Panc1 (cell line): ENCODE measurements around the gene TXN. TPM values are rescaled to one million over a fixed set of nuclear protein-coding genes. Genes with fewer than 3 reads are reported as not detected.
"Not testable (repeated sequence)": the region's sequence is repeated elsewhere in the genome, so short reads cannot be mapped to it uniquely, and the experiment has no call there.

ENCODE experiments used
- ATAC-seq: fragments of 200-7000 bp; cut with Tn5 transposase; 2 replicates; pipeline ENCODE4 v1.9.1; 2020; ENCODE audit warnings: mild to moderate bottlenecking, moderate library complexity
- BruUV-seq: library from RNA; stranded (reverse); fragments of 400-500 nt; replicated peaks from 2 replicates; lab custom pipeline; 2021; lab: Mats Ljungman, UMichigan
- CTCF ChIA-PET: fragments of 300-600 bp; sonication (Branson Sonifier 250); formaldehyde crosslinking; loops from one replicate; lab custom pipeline; 2022; ENCODE audit warnings: antibody characterized with exemption; lab: Charles Lee
- POLR2A ChIA-PET: fragments of 300-600 bp; sonication (Branson Sonifier 250); formaldehyde crosslinking; loops from one replicate; lab custom pipeline; 2022; ENCODE audit warnings: antibody characterized with exemption; lab: Charles Lee
- DNase-seq: peaks from one replicate; pipeline ENCODE4 v3.0.0-alpha.2; 2010; ENCODE audit warnings: low read depth, low spot score
- H3K27ac ChIP-seq: 2 replicates; pipeline ENCODE4 v1.5.1; 2011; ENCODE audit warnings: mild to moderate bottlenecking, low read length, inconsistent platforms
- H3K27me3 ChIP-seq: fragments of 200-500 bp; sonication (Bioruptor generic); 2 replicates; pipeline ENCODE4 v1.6.0; 2014; ENCODE audit warnings: low read length, inconsistent platforms; ENCODE audit not compliant: control insufficient read depth, insufficient read depth
- H3K36me3 ChIP-seq: fragments of 200-500 bp; sonication (Bioruptor generic); 2 replicates; pipeline ENCODE4 v1.5.1; 2014; ENCODE audit warnings: inconsistent platforms, mild to moderate bottlenecking, low read length, moderate library complexity; ENCODE audit not compliant: control insufficient read depth, insufficient read depth
- H3K4me1 ChIP-seq: 2 replicates; pipeline ENCODE4 v1.5.1; 2011; ENCODE audit warnings: inconsistent platforms, mild to moderate bottlenecking, low read length, moderate library complexity; ENCODE audit not compliant: control insufficient read depth, insufficient read depth
- H3K4me3 ChIP-seq, 2 experiments: 2 replicates each; pipeline ENCODE4 v1.5.1; 2011 to 2012; ENCODE audit warnings: low read depth in 2 of 2, low read length in 2 of 2, mild to moderate bottlenecking in 2 of 2, inconsistent platforms in 1 of 2, moderate library complexity in 1 of 2
- H3K9me3 ChIP-seq: fragments of 200-500 bp; sonication (Bioruptor generic); 2 replicates; pipeline ENCODE4 v1.5.1; 2014; ENCODE audit warnings: low read depth, mild to moderate bottlenecking, inconsistent platforms, low read length, moderate library complexity; ENCODE audit not compliant: control insufficient read depth, insufficient read depth
- POLR2AphosphoS5 ChIP-seq: IDR thresholded peaks from 2 replicates; pipeline ENCODE4 v1.6.1; 2012; ENCODE audit warnings: mild to moderate bottlenecking, low read depth, low read length, moderate library complexity
- SIN3A ChIP-seq: IDR thresholded peaks from 2 replicates; pipeline ENCODE4 v1.6.1; 2012; ENCODE audit warnings: low read depth, mild to moderate bottlenecking, low read length, moderate library complexity, borderline replicate concordance; ENCODE audit not compliant: insufficient read depth
- TCF7L2 ChIP-seq: IDR thresholded peaks from 2 replicates; pipeline ENCODE4 v1.6.1; 2011; ENCODE audit warnings: mild to moderate bottlenecking, low read depth, low read length, inconsistent platforms
- in situ Hi-C: cut with HindIII; loops from 2 replicates; pipeline ENCODE4 v1.10.0; 2016; ENCODE audit warnings: low sequenced_read_pairs, low pct_unique_long_range_greater_than_20kb
- intact Hi-C: fragments of 100-400 bp; cut with micrococcal nuclease; formaldehyde crosslinking; loops from one replicate; pipeline ENCODE4 v1.10.0; 2022; ENCODE audit not compliant: unreplicated experiment
- total RNA-seq: library from RNA; stranded (reverse); gene quantifications from one replicate; pipeline ENCODE4 v1.2.1, GENCODE V29; 2021; ENCODE audit not compliant: unreplicated experiment
- TF ChIP-seq, protein P1 (sequence below): fragments of 450-650 bp; IDR thresholded peaks from 2 replicates; pipeline ENCODE4 v1.5.1; 2017; ENCODE audit warnings: mild to moderate bottlenecking
- TF ChIP-seq, protein P2 (sequence below), 2 experiments: IDR thresholded peaks; 2 replicates each; pipeline ENCODE4 v1.6.1; 2011 to 2012; ENCODE audit warnings: low read depth in 2 of 2, control low read depth in 1 of 2, low read length in 1 of 2, mild to moderate bottlenecking in 1 of 2, moderate library complexity in 1 of 2; ENCODE audit not compliant: insufficient read depth in 1 of 2

TXN gene
- total RNA-seq, 1 experiment from 2014 or later, result 197 TPM

DNA sequence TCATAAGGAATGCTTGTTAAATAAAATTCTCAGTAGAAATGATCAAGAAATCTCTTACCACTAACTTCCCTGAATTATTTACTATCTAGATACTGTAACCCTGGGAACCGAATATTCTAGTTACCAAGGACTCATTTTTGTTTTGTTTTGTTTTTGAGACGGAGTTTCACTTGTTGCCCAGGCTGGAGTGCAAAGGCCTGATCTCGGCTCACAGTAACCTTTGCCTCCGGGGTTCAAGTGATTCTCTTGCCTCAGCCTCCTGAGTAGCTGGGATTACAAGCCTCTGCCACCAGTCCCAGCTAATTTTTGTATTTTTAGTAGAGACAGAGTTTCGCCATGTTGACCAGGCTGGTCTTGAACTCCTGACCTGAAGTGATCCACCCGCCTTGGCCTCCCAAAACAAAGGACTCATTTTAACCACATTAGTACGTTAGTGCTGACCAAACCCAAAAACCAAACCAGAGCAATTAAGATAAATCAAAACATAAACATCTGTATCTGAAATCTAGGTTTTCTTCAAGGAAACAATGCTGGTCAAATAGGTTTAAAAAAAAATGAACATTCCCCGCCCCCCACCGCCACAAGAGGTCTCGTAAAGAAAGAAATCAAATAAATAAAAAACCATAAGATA lies 3.7 kb downstream of the TXN start:
- no peak for DNase-seq
- intact Hi-C loops, result no loop called here
- Histone ChIP-seq H3K36me3 (peaks cover 5% of the 10 kb centered on the region), H3K9me3 (no peaks in the 10 kb centered on the region), H3K4me3 (no peak overlapping the region), H3K27me3 (no peaks in the 10 kb centered on the region), H3K4me1 (peaks cover 15% of the 10 kb centered on the region), H3K27ac (no peak overlapping the region)
- TF ChIP-seq, protein P1, sequence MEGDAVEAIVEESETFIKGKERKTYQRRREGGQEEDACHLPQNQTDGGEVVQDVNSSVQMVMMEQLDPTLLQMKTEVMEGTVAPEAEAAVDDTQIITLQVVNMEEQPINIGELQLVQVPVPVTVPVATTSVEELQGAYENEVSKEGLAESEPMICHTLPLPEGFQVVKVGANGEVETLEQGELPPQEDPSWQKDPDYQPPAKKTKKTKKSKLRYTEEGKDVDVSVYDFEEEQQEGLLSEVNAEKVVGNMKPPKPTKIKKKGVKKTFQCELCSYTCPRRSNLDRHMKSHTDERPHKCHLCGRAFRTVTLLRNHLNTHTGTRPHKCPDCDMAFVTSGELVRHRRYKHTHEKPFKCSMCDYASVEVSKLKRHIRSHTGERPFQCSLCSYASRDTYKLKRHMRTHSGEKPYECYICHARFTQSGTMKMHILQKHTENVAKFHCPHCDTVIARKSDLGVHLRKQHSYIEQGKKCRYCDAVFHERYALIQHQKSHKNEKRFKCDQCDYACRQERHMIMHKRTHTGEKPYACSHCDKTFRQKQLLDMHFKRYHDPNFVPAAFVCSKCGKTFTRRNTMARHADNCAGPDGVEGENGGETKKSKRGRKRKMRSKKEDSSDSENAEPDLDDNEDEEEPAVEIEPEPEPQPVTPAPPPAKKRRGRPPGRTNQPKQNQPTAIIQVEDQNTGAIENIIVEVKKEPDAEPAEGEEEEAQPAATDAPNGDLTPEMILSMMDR, result no peak
- no peak for TF ChIP-seq TCF7L2
- no peak for TF ChIP-seq POLR2AphosphoS5
- TF ChIP-seq SIN3A, result no peak
- TF ChIP-seq, protein P2, sequence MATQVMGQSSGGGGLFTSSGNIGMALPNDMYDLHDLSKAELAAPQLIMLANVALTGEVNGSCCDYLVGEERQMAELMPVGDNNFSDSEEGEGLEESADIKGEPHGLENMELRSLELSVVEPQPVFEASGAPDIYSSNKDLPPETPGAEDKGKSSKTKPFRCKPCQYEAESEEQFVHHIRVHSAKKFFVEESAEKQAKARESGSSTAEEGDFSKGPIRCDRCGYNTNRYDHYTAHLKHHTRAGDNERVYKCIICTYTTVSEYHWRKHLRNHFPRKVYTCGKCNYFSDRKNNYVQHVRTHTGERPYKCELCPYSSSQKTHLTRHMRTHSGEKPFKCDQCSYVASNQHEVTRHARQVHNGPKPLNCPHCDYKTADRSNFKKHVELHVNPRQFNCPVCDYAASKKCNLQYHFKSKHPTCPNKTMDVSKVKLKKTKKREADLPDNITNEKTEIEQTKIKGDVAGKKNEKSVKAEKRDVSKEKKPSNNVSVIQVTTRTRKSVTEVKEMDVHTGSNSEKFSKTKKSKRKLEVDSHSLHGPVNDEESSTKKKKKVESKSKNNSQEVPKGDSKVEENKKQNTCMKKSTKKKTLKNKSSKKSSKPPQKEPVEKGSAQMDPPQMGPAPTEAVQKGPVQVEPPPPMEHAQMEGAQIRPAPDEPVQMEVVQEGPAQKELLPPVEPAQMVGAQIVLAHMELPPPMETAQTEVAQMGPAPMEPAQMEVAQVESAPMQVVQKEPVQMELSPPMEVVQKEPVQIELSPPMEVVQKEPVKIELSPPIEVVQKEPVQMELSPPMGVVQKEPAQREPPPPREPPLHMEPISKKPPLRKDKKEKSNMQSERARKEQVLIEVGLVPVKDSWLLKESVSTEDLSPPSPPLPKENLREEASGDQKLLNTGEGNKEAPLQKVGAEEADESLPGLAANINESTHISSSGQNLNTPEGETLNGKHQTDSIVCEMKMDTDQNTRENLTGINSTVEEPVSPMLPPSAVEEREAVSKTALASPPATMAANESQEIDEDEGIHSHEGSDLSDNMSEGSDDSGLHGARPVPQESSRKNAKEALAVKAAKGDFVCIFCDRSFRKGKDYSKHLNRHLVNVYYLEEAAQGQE (IDR thresholded peaks at IDR 0.05; ENCODE audit: insufficient read depth in 1 of 2, low read depth in 2 of 2, low read length in 1 of 2), result no peak
- no peak for ATAC-seq
- CTCF ChIA-PET, result no interaction called here
- POLR2A ChIA-PET, result no interaction called here
- in situ Hi-C loops, result no loop called here
- no TSS peak for BruUV-seq

DNA sequence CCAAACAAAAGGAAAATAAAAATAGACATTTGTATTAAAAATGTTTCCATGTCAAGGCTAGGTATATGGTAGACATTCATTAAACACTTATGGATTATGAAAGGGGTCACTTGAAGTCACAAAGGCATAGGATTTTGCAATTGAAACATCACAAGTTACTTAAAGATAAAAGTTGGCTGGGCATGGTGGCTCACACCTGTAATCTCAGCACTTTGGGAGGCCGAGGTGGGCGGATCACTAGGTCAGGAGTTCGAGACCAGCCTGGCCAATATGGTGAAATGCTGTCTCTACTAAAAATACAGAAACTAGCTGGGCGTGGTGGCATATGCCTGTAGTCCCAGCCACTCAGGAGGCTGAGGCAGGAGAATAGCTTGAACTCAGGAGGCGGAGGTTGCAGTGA lies 4.5 kb downstream of the TXN start:
- H3K27ac ChIP-seq, BruUV-seq, ATAC-seq, CTCF ChIA-PET, in situ Hi-C loops, H3K27me3 ChIP-seq, H3K9me3 ChIP-seq, intact Hi-C loops, POLR2A ChIA-PET, DNase-seq, H3K36me3 ChIP-seq, H3K4me3 ChIP-seq: not testable (repeated sequence)
- H3K4me1 ChIP-seq, result peaks cover 13% of the 10 kb centered on the region

DNA sequence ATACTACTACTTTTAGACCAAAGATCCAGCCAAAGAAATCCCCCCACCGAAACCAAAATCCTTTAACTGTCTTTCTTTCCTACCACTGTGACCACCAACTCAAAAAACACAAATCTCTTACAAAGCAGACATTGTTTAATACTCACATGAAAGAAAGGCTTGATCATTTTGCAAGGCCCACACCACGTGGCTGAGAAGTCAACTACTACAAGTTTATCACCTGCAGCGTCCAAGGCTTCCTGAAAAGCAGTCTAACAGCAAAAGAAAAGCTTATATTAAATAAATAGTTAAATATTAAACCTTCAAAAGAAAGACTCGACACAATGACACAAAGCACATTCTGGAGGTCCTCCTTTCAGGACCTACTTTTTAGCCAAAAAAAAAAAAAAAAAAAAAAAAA lies 5.1 kb downstream of the TXN start:
- in situ Hi-C loops (no loop called here), intact Hi-C loops (no loop called here)
- BruUV-seq, result no TSS peak
- Histone ChIP-seq H3K27me3 (no peaks in the 10 kb centered on the region), H3K27ac (no peak overlapping the region), H3K36me3 (peaks cover 7% of the 10 kb centered on the region), H3K4me1 (peaks cover 13% of the 10 kb centered on the region), H3K9me3 (no peaks in the 10 kb centered on the region), H3K4me3 (no peak overlapping the region)
- ChIA-PET CTCF (no interaction called here), POLR2A (no interaction called here)
- ATAC-seq (no peak), DNase-seq (no peak)
- TF ChIP-seq SIN3A (no peak), TCF7L2 (no peak), POLR2AphosphoS5 (no peak)
- TF ChIP-seq, protein P1, result no peak
- TF ChIP-seq, protein P2 (IDR thresholded peaks at IDR 0.05; ENCODE audit: insufficient read depth in 1 of 2, low read depth in 2 of 2, low read length in 1 of 2), result no peak
